NT2/D1 (cell line): Measurements from ENCODE around the gene ZNF765.

Experiments
- SUZ12 ChIP-seq: IDR thresholded peaks from 2 replicates; pipeline ENCODE4 v1.6.1; 2011; ENCODE audit not compliant: insufficient read length, insufficient read depth; ENCODE audit errors: extremely low read depth
- YY1 ChIP-seq: IDR thresholded peaks from 2 replicates; pipeline ENCODE4 v1.6.1; 2011; ENCODE audit not compliant: insufficient read length, insufficient read depth
- ZNF274 ChIP-seq: IDR thresholded peaks from 2 replicates; pipeline ENCODE4 v1.6.1; 2011; ENCODE audit warnings: mild to moderate bottlenecking, low read depth, low read length

DNA sequence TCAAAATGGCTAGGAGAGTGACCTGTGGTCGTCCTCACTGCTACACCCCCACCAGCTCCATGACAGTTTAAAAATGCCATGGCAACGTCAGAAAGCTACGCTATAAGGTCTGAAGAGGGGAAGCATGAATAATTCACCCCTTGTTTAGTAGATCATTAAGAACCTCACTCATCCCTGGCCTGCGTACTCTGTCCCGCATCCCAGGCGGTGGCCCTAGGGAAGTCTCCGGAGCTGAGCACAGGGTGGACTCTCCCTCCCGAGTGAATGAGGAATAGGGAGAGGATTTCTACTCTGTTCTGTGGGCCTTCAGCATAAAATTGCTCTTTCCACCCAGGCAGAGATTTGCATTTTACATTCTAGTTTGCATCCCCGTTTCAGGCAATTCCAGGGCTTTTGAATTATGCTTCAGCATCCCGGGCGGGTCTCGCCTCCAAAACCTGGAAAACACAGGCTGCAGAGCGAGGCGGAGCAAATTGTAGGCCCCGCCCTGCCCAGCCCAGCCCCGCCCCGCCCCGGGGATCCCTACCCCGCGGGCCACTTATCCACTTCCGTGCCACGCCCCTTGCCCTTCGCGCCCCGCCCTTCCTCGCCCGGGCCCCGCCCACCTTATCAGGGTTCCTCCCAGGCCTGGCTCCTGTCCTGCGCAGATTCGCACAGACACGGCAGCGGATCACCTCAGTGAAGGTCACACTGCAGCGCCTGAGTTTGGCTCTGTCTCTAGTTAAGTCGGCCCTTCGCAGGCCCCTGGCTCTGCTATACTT lies 36.9 kb upstream of the ZNF765 start:
- TF ChIP-seq ZNF274 (no peak), YY1 (no peak), SUZ12 (no peak)
